Measurements from ENCODE around the gene ZNF516.

Gene ZNF516

DNA sequence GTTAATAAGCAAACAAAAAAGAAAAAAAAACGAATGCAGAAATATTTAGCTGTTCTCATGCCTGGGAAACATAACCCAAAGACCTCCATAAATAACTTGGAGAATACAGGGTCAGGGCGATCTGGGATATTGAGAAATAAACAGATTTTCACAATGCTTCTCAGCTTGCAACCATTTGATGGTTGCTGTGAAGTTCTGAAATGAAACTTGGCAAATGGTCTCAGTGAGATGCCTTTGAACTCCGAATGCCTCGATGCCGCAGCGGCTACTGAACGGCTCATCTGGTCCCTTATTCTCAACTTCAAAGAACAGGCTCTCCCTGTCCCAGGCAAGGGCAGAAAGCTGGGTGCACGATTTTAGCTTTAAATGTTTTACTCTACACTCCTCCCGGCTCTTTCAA, 78.1 kb downstream of the ZNF516 start:
- Histone ChIP-seq H3K4me1 (ENCODE audit: control insufficient read depth, low read length) (no peaks in the 10 kb centered on the region), H3K9me2 (replicated peaks; ENCODE audit: control insufficient read depth, low read length) (no peaks in the 10 kb centered on the region), H3F3A (ENCODE audit: control insufficient read depth, insufficient read depth) (no peaks in the 10 kb centered on the region), H3K27ac (ENCODE audit: low read depth, low read length) (no peak overlapping the region), H3K27me3 (ENCODE audit: control insufficient read depth, low read length) (no peaks in the 10 kb centered on the region), H3K9me3 (ENCODE audit: control insufficient read depth, insufficient read depth, low read length) (no peaks in the 10 kb centered on the region), H3K79me2 (ENCODE audit: control insufficient read depth, low read length) (peaks cover 83% of the 10 kb centered on the region), H3K4me2 (ENCODE audit: low read length) (no peak overlapping the region), H3K4me3 (ENCODE audit: low read length) (no peak overlapping the region), H3K36me3 (ENCODE audit: control insufficient read depth, low read length) (no peaks in the 10 kb centered on the region), H4K20me1 (ENCODE audit: control insufficient read depth, insufficient read depth, low read depth, low read length) (no peaks in the 10 kb centered on the region)
- TF ChIP-seq, protein P1, sequence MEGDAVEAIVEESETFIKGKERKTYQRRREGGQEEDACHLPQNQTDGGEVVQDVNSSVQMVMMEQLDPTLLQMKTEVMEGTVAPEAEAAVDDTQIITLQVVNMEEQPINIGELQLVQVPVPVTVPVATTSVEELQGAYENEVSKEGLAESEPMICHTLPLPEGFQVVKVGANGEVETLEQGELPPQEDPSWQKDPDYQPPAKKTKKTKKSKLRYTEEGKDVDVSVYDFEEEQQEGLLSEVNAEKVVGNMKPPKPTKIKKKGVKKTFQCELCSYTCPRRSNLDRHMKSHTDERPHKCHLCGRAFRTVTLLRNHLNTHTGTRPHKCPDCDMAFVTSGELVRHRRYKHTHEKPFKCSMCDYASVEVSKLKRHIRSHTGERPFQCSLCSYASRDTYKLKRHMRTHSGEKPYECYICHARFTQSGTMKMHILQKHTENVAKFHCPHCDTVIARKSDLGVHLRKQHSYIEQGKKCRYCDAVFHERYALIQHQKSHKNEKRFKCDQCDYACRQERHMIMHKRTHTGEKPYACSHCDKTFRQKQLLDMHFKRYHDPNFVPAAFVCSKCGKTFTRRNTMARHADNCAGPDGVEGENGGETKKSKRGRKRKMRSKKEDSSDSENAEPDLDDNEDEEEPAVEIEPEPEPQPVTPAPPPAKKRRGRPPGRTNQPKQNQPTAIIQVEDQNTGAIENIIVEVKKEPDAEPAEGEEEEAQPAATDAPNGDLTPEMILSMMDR (IDR thresholded peaks at IDR 0.05; ENCODE audit: low read depth, low read length, poor library complexity, severe bottlenecking), result no peak
- no peak for TF ChIP-seq EZH2phosphoT487 (IDR thresholded peaks at IDR 0.05; ENCODE audit: borderline replicate concordance, low read length)

- H4K20me1 ChIP-seq (ENCODE audit: control insufficient read depth, insufficient read depth, low read depth, low read length), result no peaks in the 10 kb centered on the region; the same call in 1 of the 2 replicates
- no peaks in the 10 kb centered on the region for H3K27me3 ChIP-seq (ENCODE audit: control insufficient read depth, low read length)
- H3K4me3 ChIP-seq (ENCODE audit: low read length), result no peak overlapping the region
- no peaks in the 10 kb centered on the region for H3F3A ChIP-seq (ENCODE audit: control insufficient read depth, insufficient read depth)
- 0 out of 2 replicates have a peak, but pooled peaks cover 8% of the 10 kb centered on the region for H3K4me1 ChIP-seq (ENCODE audit: control insufficient read depth, low read length)
- H3K4me2 ChIP-seq (ENCODE audit: low read length), result no peak overlapping the region
- no peak overlapping the region for H3K27ac ChIP-seq (ENCODE audit: low read depth, low read length)
- TF ChIP-seq EZH2phosphoT487 (IDR thresholded peaks at IDR 0.05; ENCODE audit: borderline replicate concordance, low read length), result no peak
- TF ChIP-seq, protein P1 (IDR thresholded peaks at IDR 0.05; ENCODE audit: low read depth, low read length, poor library complexity, severe bottlenecking), result no peak
- H3K9me3 ChIP-seq (ENCODE audit: control insufficient read depth, insufficient read depth, low read length), result no peaks in the 10 kb centered on the region
- no peaks in the 10 kb centered on the region for H3K36me3 ChIP-seq (ENCODE audit: control insufficient read depth, low read length)
- peaks cover 85% of the 10 kb centered on the region for H3K79me2 ChIP-seq (ENCODE audit: control insufficient read depth, low read length)
- no peaks in the 10 kb centered on the region for H3K9me2 ChIP-seq (replicated peaks; ENCODE audit: control insufficient read depth, low read length)
Measured at GRCh38 chr18:76414936-76415621, 80.0 kb downstream of the ZNF516 start.

DNA sequence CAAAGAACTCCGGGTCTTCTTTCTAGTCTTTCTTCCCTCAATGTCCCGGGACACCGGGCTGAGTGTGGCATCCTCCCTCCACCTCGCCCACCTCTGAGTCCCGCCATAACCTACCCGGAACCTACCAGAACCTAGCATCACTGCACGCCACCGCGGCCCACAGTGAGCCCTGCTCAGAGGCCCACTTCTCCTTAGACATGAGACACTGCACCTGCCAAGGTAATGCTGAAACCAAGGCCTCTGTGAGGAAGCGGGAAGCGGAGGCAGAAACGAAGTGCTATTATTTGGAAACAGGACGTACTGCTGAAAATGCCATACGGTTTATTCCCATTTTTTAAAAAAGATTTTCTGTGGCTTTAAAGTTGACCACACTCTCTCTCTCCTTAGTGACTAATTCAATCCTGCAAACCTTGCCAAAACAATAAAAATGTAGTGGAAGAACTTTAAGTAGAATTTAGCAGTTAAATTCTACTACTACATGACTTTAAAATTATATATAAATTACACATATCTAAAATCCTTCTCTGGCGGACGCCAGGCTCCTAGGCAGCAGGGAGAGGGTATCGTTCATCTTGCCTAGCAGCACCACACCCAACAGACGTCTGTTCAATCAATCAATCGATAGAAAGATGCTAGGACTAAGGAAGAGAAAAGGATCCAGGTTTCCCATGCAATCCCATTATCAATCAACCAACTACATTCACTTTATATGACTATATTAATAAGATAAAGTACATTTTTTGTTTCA, 82.0 kb downstream of the ZNF516 start:
- Histone ChIP-seq H4K20me1 (ENCODE audit: control insufficient read depth, insufficient read depth, low read depth, low read length) (no peaks in the 10 kb centered on the region; the same call in 1 of the 2 replicates), H3K9me3 (ENCODE audit: control insufficient read depth, insufficient read depth, low read length) (no peaks in the 10 kb centered on the region), H3K27ac (ENCODE audit: low read depth, low read length) (no peak overlapping the region), H3K4me2 (ENCODE audit: low read length) (no peak overlapping the region), H3K4me3 (ENCODE audit: low read length) (no peak overlapping the region), H3K27me3 (ENCODE audit: control insufficient read depth, low read length) (no peaks in the 10 kb centered on the region), H3K79me2 (ENCODE audit: control insufficient read depth, low read length) (peaks cover 82% of the 10 kb centered on the region), H3K9me2 (replicated peaks; ENCODE audit: control insufficient read depth, low read length) (no peaks in the 10 kb centered on the region), H3K36me3 (ENCODE audit: control insufficient read depth, low read length) (no peaks in the 10 kb centered on the region), H3F3A (ENCODE audit: control insufficient read depth, insufficient read depth) (no peaks in the 10 kb centered on the region), H3K4me1 (ENCODE audit: control insufficient read depth, low read length) (0 out of 2 replicates have a peak, but pooled peaks cover 8% of the 10 kb centered on the region)
- no peak for TF ChIP-seq EZH2phosphoT487 (IDR thresholded peaks at IDR 0.05; ENCODE audit: borderline replicate concordance, low read length)
- TF ChIP-seq, protein P1 (IDR thresholded peaks at IDR 0.05; ENCODE audit: low read depth, low read length, poor library complexity, severe bottlenecking), result no peak

All from DOHH2 (cell line).